Activated CD4-positive, alpha-beta T cell treated with anti-CD3 and anti-CD28 coated beads, Interleukin-2, amount 50 U/mL, for 48 hours (primary cell): Measurements from ENCODE around the gene MUC2.

Source experiments
- DNase-seq, 2 experiments: peaks; one replicate each; pipeline ENCODE4 v3.0.0-alpha.2; 2020

Gene MUC2

DNA sequence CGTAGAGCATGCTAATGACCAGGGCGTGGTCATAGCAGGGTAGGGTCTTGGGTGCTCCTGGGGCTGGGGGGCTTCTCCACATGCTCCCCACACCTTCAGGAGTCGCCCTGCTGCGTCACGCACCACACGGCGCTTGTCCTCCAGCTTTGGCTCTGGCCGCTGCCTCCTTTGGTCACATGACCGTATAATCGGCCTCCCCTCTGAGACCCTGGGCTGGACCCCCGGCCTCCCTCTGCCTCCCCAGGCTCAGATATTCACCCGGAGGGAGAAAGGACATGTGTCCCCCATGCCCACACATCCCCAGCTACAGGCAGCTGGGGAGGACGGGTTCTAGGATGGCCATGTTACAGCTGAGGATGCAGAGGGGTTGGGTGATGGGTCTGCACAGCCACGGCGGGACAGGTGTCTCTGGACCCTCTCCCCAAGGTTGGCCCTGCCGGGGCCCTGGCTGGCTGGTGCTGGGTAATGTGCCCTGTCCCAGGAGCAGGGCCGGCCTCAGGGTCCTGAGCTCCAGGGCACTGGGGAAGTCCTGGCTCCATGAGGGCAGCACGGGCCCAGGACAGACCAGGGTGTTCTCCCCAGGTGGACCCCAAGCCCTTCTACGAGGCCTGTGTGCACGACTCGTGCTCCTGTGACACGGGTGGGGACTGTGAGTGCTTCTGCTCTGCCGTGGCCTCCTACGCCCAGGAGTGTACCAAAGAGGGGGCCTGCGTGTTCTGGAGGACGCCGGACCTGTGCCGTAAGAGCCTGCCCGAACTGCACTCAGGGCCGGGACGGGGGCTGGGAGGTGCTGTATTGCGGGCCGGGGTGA lies 14.5 kb downstream of the MUC2 start:
- DNase-seq: no peak

GRCh38 chr11:1089738-1090599 lies 15.3 kb downstream of the MUC2 start:
- no peak for DNase-seq

- no peak for DNase-seq
Observed at GRCh38 chr11:1090600-1091331, 16.1 kb downstream of the MUC2 start.

DNA sequence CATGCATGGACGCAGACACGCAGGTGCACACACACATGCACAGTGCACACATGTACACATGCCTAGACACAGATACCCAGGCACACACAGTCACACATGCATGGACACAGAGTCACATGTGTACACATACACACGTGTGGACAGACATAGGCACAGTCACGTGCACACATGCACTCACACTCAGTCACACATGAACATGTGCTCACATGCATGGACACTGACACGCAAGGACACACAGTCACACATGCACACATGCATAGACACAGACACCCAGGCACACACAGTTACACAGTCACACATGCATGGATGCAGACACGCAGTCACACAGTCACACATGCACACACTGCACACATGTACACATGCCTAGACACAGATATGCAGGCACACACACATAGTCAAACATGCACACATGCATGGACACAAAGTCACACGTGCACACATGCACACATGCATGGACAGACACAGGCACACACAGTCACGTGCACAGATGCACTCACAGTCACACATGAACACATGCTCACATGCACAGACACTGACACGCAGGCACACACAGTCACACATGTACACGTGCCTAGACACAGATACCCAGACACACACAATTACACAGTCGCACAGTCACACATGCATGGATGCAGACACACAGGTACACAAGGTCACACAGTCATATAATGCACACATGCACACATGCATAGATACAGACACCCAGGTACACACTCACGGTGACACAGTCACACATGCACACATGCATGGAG lies 16.8 kb downstream of the MUC2 start:
- no peak for DNase-seq

DNA sequence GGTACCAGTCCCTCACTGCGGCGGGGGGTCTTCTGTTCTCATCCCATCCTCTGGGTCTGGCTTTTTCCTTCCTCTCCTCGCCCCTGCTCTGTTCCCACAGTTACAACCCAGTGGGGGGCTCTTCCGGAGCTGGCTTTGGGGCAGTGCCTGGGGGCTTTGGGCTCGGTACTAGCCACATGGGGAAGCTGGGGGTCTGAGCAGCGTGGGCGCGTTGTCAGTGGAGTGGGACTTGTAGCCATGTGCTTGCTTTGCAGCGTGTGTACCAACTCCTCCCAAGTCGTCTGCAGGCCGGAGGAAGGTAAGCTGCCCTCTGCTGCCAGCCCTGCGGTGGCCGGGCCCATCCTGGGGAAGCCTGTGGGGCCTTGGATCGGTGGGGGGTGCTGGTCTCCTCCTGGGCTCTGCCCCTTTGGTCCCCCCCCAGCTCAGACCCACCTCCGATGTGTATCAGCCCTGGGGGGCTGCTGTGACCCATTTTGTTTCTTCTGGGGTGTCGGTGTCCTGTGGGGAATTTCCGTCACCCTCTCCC lies 17.5 kb downstream of the MUC2 start:
- no peak for DNase-seq

GRCh38 chr11:1092919-1093318 lies 18.2 kb downstream of the MUC2 start:
- no peak for DNase-seq

GRCh38 chr11:1099519-1100355 lies 25.1 kb downstream of the MUC2 start:
- no peak for DNase-seq

DNA sequence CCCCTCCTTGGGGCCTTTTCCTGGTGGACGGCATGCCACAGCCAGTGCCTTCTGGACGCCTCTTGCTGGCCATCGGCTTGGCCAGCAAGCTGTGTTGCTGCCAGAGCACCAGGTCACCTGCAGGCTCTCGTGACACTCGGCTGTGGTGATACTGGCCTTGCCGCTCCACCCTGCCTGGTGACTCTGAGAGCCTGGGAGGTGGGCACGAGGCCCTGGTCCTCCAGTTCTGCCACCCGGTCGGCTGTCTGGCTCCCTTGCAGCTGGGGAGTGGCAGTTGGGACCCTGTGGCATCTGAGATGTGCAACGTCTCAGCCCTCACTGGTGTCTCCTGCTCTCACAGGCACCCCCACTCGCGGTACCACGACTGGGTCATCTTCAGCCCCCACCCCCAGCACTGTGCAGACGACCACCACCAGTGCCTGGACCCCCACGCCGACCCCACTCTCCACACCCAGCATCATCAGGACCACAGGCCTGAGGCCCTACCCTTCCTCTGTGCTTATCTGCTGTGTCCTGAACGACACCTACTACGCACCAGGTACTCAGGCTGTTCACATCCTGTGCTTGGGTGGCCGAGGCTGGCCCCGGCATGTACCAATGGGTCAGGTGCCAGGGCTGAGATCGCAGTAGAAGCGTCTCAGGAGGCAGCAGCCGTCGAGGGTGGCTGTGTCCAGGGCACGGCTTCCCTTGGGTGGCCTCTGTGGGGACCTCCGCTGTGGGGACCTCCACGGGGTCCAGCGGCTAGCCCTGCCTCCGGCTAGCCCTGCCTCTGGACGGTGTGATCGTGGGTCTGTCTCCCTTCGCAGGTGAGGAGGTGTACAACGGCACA lies 26.0 kb downstream of the MUC2 start:
- DNase-seq: no peak

DNA sequence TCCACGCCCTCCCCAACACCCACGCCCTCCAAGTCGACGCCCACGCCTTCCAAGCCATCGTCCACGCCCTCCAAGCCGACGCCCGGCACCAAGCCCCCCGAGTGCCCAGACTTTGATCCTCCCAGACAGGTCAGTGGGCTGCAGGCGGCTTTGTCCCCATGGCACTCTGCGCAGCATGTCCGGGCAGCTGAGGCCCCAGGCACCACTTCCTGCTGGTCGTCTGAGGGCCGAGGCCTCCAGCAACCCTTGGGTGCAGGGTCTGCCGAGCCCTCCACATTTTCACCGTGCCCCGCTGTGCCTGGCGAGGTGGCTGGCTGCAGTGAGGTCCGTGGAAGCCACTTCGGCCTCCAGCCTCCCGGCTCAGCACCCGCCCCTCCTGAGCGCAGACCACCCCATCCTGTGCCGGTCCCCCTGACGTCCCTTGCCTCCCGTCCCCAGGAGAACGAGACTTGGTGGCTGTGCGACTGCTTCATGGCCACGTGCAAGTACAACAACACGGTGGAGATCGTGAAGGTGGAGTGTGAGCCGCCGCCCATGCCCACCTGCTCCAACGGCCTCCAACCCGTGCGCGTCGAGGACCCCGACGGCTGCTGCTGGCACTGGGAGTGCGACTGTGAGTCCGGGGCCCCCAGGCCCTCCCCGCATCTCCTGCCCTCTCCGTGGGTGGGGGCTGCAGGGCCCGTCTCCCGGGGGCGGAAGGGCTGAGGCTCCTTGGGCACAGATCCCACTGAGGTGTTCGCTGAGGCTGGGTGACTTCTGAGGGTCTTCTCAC lies 26.8 kb downstream of the MUC2 start:
- no peak for DNase-seq

DNA sequence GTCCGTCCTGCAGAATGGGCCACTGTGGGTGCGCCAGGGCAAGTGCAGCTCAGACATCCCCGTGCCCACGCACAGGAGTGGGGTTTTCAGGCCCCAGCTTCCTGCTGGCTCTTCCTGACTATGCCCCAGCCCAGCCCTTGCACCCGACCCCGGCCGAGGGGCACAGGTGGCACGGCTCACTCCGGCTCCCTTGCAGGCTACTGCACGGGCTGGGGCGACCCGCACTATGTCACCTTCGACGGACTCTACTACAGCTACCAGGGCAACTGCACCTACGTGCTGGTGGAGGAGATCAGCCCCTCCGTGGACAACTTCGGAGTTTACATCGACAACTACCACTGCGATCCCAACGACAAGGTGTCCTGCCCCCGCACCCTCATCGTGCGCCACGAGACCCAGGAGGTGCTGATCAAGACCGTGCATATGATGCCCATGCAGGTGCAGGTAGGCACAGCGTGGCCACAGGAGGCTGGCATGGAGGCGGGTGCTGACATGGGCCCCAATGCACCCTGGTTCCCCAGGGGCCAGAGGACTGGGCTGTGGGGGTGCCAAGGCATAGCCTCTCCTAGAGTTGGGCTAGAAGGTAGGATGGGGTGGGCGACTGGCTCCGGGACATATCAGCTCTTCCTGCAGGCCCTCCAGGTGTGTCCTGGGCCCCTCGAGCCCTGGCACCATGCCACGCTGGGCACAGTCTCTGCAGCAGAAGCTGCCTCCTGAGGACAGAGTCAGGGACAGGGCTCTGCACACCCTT lies 27.7 kb downstream of the MUC2 start:
- DNase-seq: no peak

GRCh38 chr11:1102996-1103395 lies 28.3 kb downstream of the MUC2 start:
- DNase-seq: no peak

DNA sequence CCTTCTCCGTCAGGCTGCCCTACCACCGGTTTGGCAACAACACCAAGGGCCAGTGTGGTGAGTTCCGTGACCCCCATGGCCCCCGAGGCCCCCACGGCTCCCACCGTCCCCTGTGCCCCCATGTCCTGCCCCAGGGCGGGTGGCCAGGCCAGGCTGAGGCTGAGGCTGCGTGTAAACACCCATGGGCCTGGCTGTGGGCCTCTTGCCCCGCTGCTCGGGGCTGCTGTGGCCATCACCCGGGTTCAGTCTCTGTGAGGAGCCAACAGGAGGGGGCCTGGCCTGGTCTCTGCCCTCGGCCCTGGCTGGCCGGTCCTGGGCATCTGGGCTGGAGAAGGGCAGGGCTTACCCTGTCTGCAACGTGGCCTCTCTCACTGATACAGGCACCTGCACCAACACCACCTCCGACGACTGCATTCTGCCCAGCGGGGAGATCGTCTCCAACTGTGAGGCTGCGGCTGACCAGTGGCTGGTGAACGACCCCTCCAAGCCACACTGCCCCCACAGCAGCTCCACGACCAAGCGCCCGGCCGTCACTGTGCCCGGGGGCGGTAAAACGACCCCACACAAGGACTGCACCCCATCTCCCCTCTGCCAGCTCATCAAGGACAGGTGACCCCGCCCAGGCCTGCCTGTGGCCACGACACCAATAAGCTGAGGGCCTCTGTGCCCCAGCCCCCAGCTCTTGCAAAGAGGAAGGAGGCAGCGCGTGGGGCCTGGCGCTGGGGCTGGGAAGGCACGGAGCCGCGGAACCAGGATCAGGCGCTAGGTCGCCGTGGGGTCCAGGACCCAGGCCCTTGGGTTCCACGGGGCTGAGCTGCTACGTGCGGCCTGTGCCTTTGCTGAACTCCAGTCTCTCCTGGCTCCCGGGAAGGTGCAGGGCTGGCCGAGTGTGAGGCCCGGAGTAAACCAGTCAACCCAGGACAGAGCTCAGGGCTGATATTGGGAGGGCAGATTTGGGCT lies 29.0 kb downstream of the MUC2 start:
- DNase-seq: no peak

DNA sequence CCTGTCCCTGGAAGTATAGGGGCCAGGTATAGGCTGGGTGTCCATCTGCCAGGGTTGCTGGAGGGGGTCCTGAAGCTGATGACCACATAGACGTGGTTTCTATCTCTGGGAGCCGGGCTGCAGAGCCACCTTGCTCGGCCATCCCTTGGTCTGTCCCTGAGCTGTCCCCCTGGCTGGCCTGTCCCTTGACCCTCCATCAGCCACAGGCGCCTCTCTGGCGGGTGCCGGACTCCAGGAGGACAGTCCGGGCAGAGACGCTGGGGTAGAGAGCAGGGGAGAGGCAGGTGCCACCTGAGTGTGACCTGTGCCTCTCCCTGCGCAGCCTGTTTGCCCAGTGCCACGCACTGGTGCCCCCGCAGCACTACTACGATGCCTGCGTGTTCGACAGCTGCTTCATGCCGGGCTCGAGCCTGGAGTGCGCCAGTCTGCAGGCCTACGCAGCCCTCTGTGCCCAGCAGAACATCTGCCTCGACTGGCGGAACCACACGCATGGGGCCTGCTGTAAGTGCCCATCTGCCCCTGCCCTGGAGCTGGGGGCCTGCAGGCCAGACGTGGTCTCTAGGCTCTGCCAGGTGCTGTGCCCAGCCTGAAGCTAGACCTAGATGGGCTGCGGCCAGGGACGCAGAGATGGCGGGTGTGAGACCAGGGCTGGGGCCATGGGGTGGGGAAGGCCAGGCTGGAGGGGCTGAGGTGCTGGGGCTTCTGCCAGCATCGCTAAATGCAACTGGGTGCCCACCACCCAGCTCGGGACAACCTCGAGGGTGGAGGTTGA lies 29.9 kb downstream of the MUC2 start:
- DNase-seq: no peak

- DNase-seq: no peak
Observed at GRCh38 chr11:1105183-1105565, 30.5 kb downstream of the MUC2 start.

DNA sequence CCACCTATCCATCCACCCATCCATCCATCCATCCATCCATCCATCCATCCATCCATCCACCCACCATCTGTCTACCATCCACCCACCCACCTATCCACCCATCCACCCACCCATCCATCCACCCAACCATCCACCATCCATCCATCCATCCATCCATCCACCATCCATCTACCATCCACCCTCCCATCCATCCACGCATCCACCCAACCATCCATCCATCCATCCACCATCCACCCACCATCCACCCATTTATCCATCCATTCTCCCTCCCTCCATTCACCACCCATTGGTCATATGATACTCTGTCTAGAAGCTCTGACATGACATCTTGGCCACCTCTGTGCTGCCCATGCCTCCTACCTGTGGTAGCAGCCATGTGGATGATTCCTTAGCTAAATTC lies 31.7 kb downstream of the MUC2 start:
- DNase-seq: no peak

- DNase-seq: no peak
Observed at GRCh38 chr11:1107316-1108245, 32.9 kb downstream of the MUC2 start.
